Stomach (tissue), 4 donors: Measurements from ENCODE around the gene PLCL2.

Source experiments
- CTCF ChIP-seq, 7 experiments: fragments of 450-650 bp in 4 of 7; fragments of 200-600 bp in 3 of 7; sonication (generic) in 3 of 7; IDR thresholded peaks; one replicate each; pipeline ENCODE4 v1.5.1; 2016 to 2019; ENCODE audit warnings: antibody characterized with exemption in 7 of 7, control low read depth in 2 of 7, mild to moderate bottlenecking in 1 of 7
- POLR2A ChIP-seq, 4 donors: fragments of 450-650 bp; IDR thresholded peaks; one replicate each; pipeline ENCODE4 v1.6.1; 2016; ENCODE audit warnings: antibody characterized with exemption in 4 of 4, control low read depth in 2 of 4, mild to moderate bottlenecking in 1 of 4, moderate library complexity in 1 of 4
- POLR2AphosphoS5 ChIP-seq, 3 donors: sonication (generic); formaldehyde crosslinking; IDR thresholded peaks; one replicate each; pipeline ENCODE4 v1.6.1; 2016; ENCODE audit warnings: antibody characterized with exemption in 3 of 3

- TF ChIP-seq POLR2A (IDR thresholded peaks at IDR 0.05) (no peak), CTCF (IDR thresholded peaks at IDR 0.05) (no peak), POLR2AphosphoS5 (IDR thresholded peaks at IDR 0.05) (no peak)
Observed at GRCh38 chr3:17014284-17014683, 129.5 kb downstream of the PLCL2 start.
